ENCODE results near the gene PTGFR.

DNA sequence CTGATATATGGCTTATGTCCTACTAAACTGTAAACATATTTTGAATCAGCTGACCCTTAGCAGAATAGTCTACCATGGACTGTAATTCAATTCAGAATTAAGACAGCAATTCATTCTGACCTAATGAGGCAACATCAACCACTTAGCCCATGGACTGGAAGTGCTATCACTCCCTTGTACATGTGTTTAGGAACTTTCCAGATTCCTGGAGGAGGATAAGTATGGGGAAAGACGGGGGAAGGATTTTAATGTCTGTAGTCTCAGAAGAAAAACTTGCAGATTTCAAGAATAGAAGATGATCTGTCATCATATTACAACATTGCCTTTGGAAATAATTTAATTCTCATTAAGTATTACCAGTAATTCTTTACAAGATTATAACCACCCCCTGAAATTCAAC is 56.3 kb downstream of the PTGFR start:
- TF ChIP-seq, protein P1, sequence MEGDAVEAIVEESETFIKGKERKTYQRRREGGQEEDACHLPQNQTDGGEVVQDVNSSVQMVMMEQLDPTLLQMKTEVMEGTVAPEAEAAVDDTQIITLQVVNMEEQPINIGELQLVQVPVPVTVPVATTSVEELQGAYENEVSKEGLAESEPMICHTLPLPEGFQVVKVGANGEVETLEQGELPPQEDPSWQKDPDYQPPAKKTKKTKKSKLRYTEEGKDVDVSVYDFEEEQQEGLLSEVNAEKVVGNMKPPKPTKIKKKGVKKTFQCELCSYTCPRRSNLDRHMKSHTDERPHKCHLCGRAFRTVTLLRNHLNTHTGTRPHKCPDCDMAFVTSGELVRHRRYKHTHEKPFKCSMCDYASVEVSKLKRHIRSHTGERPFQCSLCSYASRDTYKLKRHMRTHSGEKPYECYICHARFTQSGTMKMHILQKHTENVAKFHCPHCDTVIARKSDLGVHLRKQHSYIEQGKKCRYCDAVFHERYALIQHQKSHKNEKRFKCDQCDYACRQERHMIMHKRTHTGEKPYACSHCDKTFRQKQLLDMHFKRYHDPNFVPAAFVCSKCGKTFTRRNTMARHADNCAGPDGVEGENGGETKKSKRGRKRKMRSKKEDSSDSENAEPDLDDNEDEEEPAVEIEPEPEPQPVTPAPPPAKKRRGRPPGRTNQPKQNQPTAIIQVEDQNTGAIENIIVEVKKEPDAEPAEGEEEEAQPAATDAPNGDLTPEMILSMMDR (IDR thresholded peaks at IDR 0.05) = no peak
- no peak for TF ChIP-seq EZH2phosphoT487 (IDR thresholded peaks at IDR 0.05)
